ENCODE results near the gene RAB31.

- TF ChIP-seq CTCF (IDR thresholded peaks at IDR 0.05; ENCODE audit: low read length): no peak
- TF ChIP-seq EZH2 (IDR thresholded peaks at IDR 0.05; ENCODE audit: borderline replicate concordance, low read length): no peak
Measured at GRCh38 chr18:9867071-9867594, 159.0 kb downstream of the RAB31 start.
